Left lobe of liver (tissue), 2 donors: Measurements from ENCODE around the gene DOK6. TPM values are rescaled to one million over a fixed set of nuclear protein-coding genes. Genes with fewer than 3 reads are reported as not detected.
"Not testable (repeated sequence)": the region's sequence is repeated elsewhere in the genome, so short reads cannot be mapped to it uniquely, and the experiment has no call there.

Source experiments
- ATAC-seq: fragments of 200-7000 bp; cut with Tn5 transposase; one replicate; pipeline ENCODE4 v1.9.1; 2020; ENCODE audit warnings: mild to moderate bottlenecking, moderate library complexity
- DNase-seq: peaks from one replicate; pipeline ENCODE4 v3.0.0-alpha.2; 2020; ENCODE audit warnings: low spot score
- total RNA-seq: library from RNA; stranded (reverse); gene quantifications from one replicate; pipeline ENCODE4 v1.2.1, GENCODE V29; 2021
- donor health status: DM: no; HTN: no; CAD: no; lungs with moderate emphysema.
- donor health status: DM: no; HTN: yes; CAD: no.

Gene DOK6
- 2.4 TPM for total RNA-seq

GRCh38 chr18:69400253-69400975 is at the start of gene DOK6:
Gene DOK6 (plus strand): TSS chr18:69400888.
- peak; percentile 61 for DNase-seq
- peak; percentile 81 for ATAC-seq

- no peak for ATAC-seq
These were observed 47.7 kb upstream of the DOK6 start for GRCh38 chr18:69353023-69353422.

GRCh38 chr18:69357590-69357989 is 43.1 kb upstream of the DOK6 start:
- no peak for ATAC-seq

More at GRCh38 chr18:69353023-69353422, 47.7 kb upstream of the DOK6 start:
- no peak for DNase-seq

GRCh38 chr18:69358212-69358895 is 42.3 kb upstream of the DOK6 start:
- DNase-seq (no peak), ATAC-seq (no peak)

More at GRCh38 chr18:69357590-69357989, 43.1 kb upstream of the DOK6 start:
- DNase-seq: no peak

- not testable (repeated sequence) for ATAC-seq, DNase-seq
These were observed 40.9 kb upstream of the DOK6 start for GRCh38 chr18:69359768-69360167.

- DNase-seq: no peak
- no peak for ATAC-seq
These were observed 35.8 kb upstream of the DOK6 start for GRCh38 chr18:69364930-69365329.

- DNase-seq: no peak
These were observed 35.0 kb upstream of the DOK6 start for GRCh38 chr18:69365658-69366057.

GRCh38 chr18:69367104-69367503 is 33.6 kb upstream of the DOK6 start:
- DNase-seq: no peak

More at GRCh38 chr18:69365658-69366057, 35.0 kb upstream of the DOK6 start:
- no peak for ATAC-seq

GRCh38 chr18:69371729-69372128 is 29.0 kb upstream of the DOK6 start:
- ATAC-seq (no peak), DNase-seq (no peak)

More at GRCh38 chr18:69367104-69367503, 33.6 kb upstream of the DOK6 start:
- no peak for ATAC-seq

- no peak for DNase-seq
- no peak for ATAC-seq
These were observed 20.4 kb upstream of the DOK6 start for GRCh38 chr18:69380324-69380723.

- ATAC-seq (no peak), DNase-seq (no peak)
These were observed 17.5 kb upstream of the DOK6 start for GRCh38 chr18:69383186-69383585.

- DNase-seq (no peak), ATAC-seq (no peak)
These were observed 13.5 kb upstream of the DOK6 start for GRCh38 chr18:69387186-69387585.

- ATAC-seq (no peak), DNase-seq (no peak)
These were observed 12.5 kb upstream of the DOK6 start for GRCh38 chr18:69388222-69388621.

- no peak for DNase-seq
- no peak for ATAC-seq
These were observed 3.6 kb upstream of the DOK6 start for GRCh38 chr18:69397096-69397495.

GRCh38 chr18:69399253-69399652 is 1.4 kb upstream of the DOK6 start:
- DNase-seq: no peak
- ATAC-seq: no peak

GRCh38 chr18:69400976-69401225 is 213 bp downstream of the DOK6 start:
- DNase-seq (no peak), ATAC-seq (peak; percentile 36)

- DNase-seq: peak; percentile 48
- ATAC-seq: peak; percentile 52
These were observed 711 bp downstream of the DOK6 start for GRCh38 chr18:69401226-69401971.

GRCh38 chr18:69401972-69402532 is 1.4 kb downstream of the DOK6 start:
- no peak for ATAC-seq
- no peak for DNase-seq

- DNase-seq (no peak), ATAC-seq (no peak)
These were observed 1.9 kb downstream of the DOK6 start for GRCh38 chr18:69402533-69402989.

- DNase-seq (no peak), ATAC-seq (no peak)
These were observed 7.8 kb downstream of the DOK6 start for GRCh38 chr18:69408522-69408921.

GRCh38 chr18:69411199-69411598 is 10.5 kb downstream of the DOK6 start:
- ATAC-seq (no peak), DNase-seq (no peak)
